ENCODE results near the gene PDILT. TPM values are rescaled to one million over a fixed set of nuclear protein-coding genes. Genes with fewer than 3 reads are reported as not detected.
"Not testable (repeated sequence)": the region's sequence is repeated elsewhere in the genome, so short reads cannot be mapped to it uniquely, and the experiment has no call there.

PDILT gene
- polyA plus RNA-seq, 3 donors from 2014 or later = not detected

- Mint-ChIP-seq H3K9me3 (peaks cover 0 to 2% (median 0%) of the 10 kb centered on the region in 6 donors), H3K27ac (no peak overlapping the region), H3K36me3 (no peaks in the 10 kb centered on the region), H3K4me1 (no peaks in the 10 kb centered on the region), H3K4me3 (no peak overlapping the region), H3K27me3 (ENCODE audit: low read depth in 3 of 3) (peaks cover 3 to 5% (median 4%) of the 10 kb centered on the region in 3 donors)
- no peak for DNase-seq
Observed at GRCh38 chr16:20317117-20317516, 87.4 kb downstream of the PDILT start.

- H3K27ac Mint-ChIP-seq = no peak overlapping the region
- peaks cover 3 to 4% (median 4%) of the 10 kb centered on the region in 3 donors for H3K27me3 Mint-ChIP-seq (ENCODE audit: low read depth in 3 of 3)
- no peak overlapping the region for H3K4me3 Mint-ChIP-seq
- DNase-seq = no peak
- H3K9me3 Mint-ChIP-seq = peaks cover 0 to 2% (median 0%) of the 10 kb centered on the region in 6 donors
- no peaks in the 10 kb centered on the region for H3K4me1 Mint-ChIP-seq
- no peaks in the 10 kb centered on the region for H3K36me3 Mint-ChIP-seq
Observed at GRCh38 chr16:20316715-20317114, 87.8 kb downstream of the PDILT start.

GRCh38 chr16:20315764-20316163 lies 88.8 kb downstream of the PDILT start:
- no peak overlapping the region for H3K4me3 Mint-ChIP-seq
- no peaks in the 10 kb centered on the region for H3K4me1 Mint-ChIP-seq
- peaks cover 0 to 4% (median 4%) of the 10 kb centered on the region in 3 donors for H3K27me3 Mint-ChIP-seq (ENCODE audit: low read depth in 3 of 3)
- H3K27ac Mint-ChIP-seq = no peak overlapping the region
- no peaks in the 10 kb centered on the region for H3K9me3 Mint-ChIP-seq
- no peaks in the 10 kb centered on the region for H3K36me3 Mint-ChIP-seq
- DNase-seq = no peak

- Mint-ChIP-seq H3K4me3 (no peak overlapping the region), H3K27me3 (ENCODE audit: low read depth in 3 of 3) (peaks cover 0 to 4% (median 3%) of the 10 kb centered on the region in 3 donors), H3K4me1 (no peaks in the 10 kb centered on the region), H3K27ac (no peak overlapping the region), H3K36me3 (no peaks in the 10 kb centered on the region), H3K9me3 (no peaks in the 10 kb centered on the region)
- DNase-seq = no peak
Observed at GRCh38 chr16:20314575-20314974, 90.0 kb downstream of the PDILT start.

GRCh38 chr16:20313741-20314140 lies 90.8 kb downstream of the PDILT start:
- no peaks in the 10 kb centered on the region for H3K4me1 Mint-ChIP-seq
- H3K4me3 Mint-ChIP-seq = no peak overlapping the region
- H3K9me3 Mint-ChIP-seq = no peaks in the 10 kb centered on the region
- no peaks in the 10 kb centered on the region for H3K36me3 Mint-ChIP-seq
- DNase-seq = no peak
- H3K27me3 Mint-ChIP-seq (ENCODE audit: low read depth in 3 of 3) = peaks cover 0 to 3% (median 0%) of the 10 kb centered on the region in 3 donors
- no peak overlapping the region for H3K27ac Mint-ChIP-seq

GRCh38 chr16:20312536-20313095 lies 91.9 kb downstream of the PDILT start:
- DNase-seq, H3K36me3 Mint-ChIP-seq: not testable (repeated sequence)

GRCh38 chr16:20311548-20311947 lies 93.0 kb downstream of the PDILT start:
- Mint-ChIP-seq H3K27ac (no peak overlapping the region), H3K27me3 (ENCODE audit: low read depth in 3 of 3) (no peaks in the 10 kb centered on the region), H3K4me3 (no peak overlapping the region), H3K36me3 (no peaks in the 10 kb centered on the region), H3K4me1 (no peaks in the 10 kb centered on the region), H3K9me3 (no peaks in the 10 kb centered on the region)
- DNase-seq = no peak

More at GRCh38 chr16:20312536-20313095, 91.9 kb downstream of the PDILT start:
- not testable (repeated sequence) for H3K4me1 Mint-ChIP-seq; H3K9me3 Mint-ChIP-seq; H3K27me3 Mint-ChIP-seq (ENCODE audit: low read depth in 3 of 3); H3K27ac Mint-ChIP-seq; H3K4me3 Mint-ChIP-seq

- no peak overlapping the region for H3K4me3 Mint-ChIP-seq
- no peaks in the 10 kb centered on the region for H3K9me3 Mint-ChIP-seq
- no peaks in the 10 kb centered on the region for H3K36me3 Mint-ChIP-seq
- no peaks in the 10 kb centered on the region for H3K4me1 Mint-ChIP-seq
- no peak for DNase-seq
- H3K27ac Mint-ChIP-seq = no peak overlapping the region
- no peaks in the 10 kb centered on the region for H3K27me3 Mint-ChIP-seq (ENCODE audit: low read depth in 3 of 3)
Observed at GRCh38 chr16:20310421-20311395, 93.8 kb downstream of the PDILT start.

GRCh38 chr16:20309786-20310185 lies 94.8 kb downstream of the PDILT start:
- H3K27me3 Mint-ChIP-seq (ENCODE audit: low read depth in 3 of 3) = no peaks in the 10 kb centered on the region
- no peaks in the 10 kb centered on the region for H3K9me3 Mint-ChIP-seq
- no peak for DNase-seq
- no peak overlapping the region for H3K27ac Mint-ChIP-seq
- no peaks in the 10 kb centered on the region for H3K36me3 Mint-ChIP-seq
- H3K4me1 Mint-ChIP-seq = no peaks in the 10 kb centered on the region
- H3K4me3 Mint-ChIP-seq = no peak overlapping the region

Other genes starting within 250 kb of the PDILT start
- gene GP2, start 77.2 kb downstream of the PDILT start, polyA plus RNA-seq = not detected
- gene UMOD, start 52.0 kb downstream of the PDILT start, polyA plus RNA-seq = not detected
- gene ACSM5, start 4.8 kb upstream of the PDILT start, polyA plus RNA-seq = not detected
- not detected for gene ACSM2A, start 46.8 kb upstream of the PDILT start, polyA plus RNA-seq
- gene ACSM2B, start 171.6 kb upstream of the PDILT start, polyA plus RNA-seq = not detected

All from immature natural killer cell (primary cell).